GM19455 (cell line): ENCODE data around the gene IL1RL1.
A peak's percentile ranks its signal among the peaks of the same experiment; 100 is the strongest.

ENCODE experiments used
- ATAC-seq: cut with Tn5 transposase; IDR thresholded peaks from one replicate; pipeline ENCODE4 v1.9.1; 2021; ENCODE audit not compliant: unreplicated experiment

The IL1RL1 gene

GRCh38 chr2:102366406-102367112, 55.2 kb downstream of the IL1RL1 start:
- peak; percentile 63 for ATAC-seq

- peak; percentile 65 for ATAC-seq
Observed at GRCh38 chr2:102367331-102367971, 56.1 kb downstream of the IL1RL1 start.

GRCh38 chr2:102368461-102369109, 57.2 kb downstream of the IL1RL1 start:
- ATAC-seq, result no peak

- ATAC-seq, result no peak
Observed at GRCh38 chr2:102369866-102370265, 58.5 kb downstream of the IL1RL1 start.

GRCh38 chr2:102376052-102376591, 64.8 kb downstream of the IL1RL1 start:
- no peak for ATAC-seq

- no peak for ATAC-seq
Observed at GRCh38 chr2:102383722-102384121, 72.4 kb downstream of the IL1RL1 start.

- no peak for ATAC-seq
Observed at GRCh38 chr2:102385522-102385921, 74.2 kb downstream of the IL1RL1 start.

GRCh38 chr2:102386004-102386403, 74.6 kb downstream of the IL1RL1 start:
- ATAC-seq, result no peak

- no peak for ATAC-seq
Observed at GRCh38 chr2:102386867-102387541, 75.6 kb downstream of the IL1RL1 start.

- no peak for ATAC-seq
Observed at GRCh38 chr2:102387763-102388546, 76.6 kb downstream of the IL1RL1 start.

- no peak for ATAC-seq
Observed at GRCh38 chr2:102391565-102391964, 80.2 kb downstream of the IL1RL1 start.

GRCh38 chr2:102392096-102392495, 80.7 kb downstream of the IL1RL1 start:
- ATAC-seq, result no peak

GRCh38 chr2:102392942-102393341, 81.6 kb downstream of the IL1RL1 start:
- no peak for ATAC-seq

GRCh38 chr2:102396012-102396411, 84.6 kb downstream of the IL1RL1 start:
- no peak for ATAC-seq

- ATAC-seq, result no peak
Observed at GRCh38 chr2:102397209-102397608, 85.8 kb downstream of the IL1RL1 start.

GRCh38 chr2:102399499-102400141, 88.3 kb downstream of the IL1RL1 start:
- ATAC-seq, result no peak

- ATAC-seq, result no peak
Observed at GRCh38 chr2:102401456-102401855, 90.1 kb downstream of the IL1RL1 start.
